SK-N-SH (cell line): ENCODE results near the gene CCDC88C.

ENCODE experiments used
- ELF1 ChIP-seq: IDR thresholded peaks from 2 replicates; pipeline ENCODE4 v1.4.0; 2012
- GABPA ChIP-seq: IDR thresholded peaks from 2 replicates; pipeline ENCODE4 v1.4.0; 2012; ENCODE audit warnings: low read depth, mild to moderate bottlenecking
- NFIC ChIP-seq: IDR thresholded peaks from 2 replicates; pipeline ENCODE4 v1.4.0; 2012; ENCODE audit warnings: borderline replicate concordance
- RFX5 ChIP-seq: IDR thresholded peaks from 2 replicates; pipeline ENCODE4 v1.6.1; 2012; ENCODE audit warnings: mild to moderate bottlenecking, improper control_type of control experiment, low read length
- TF ChIP-seq, protein P1 (sequence below): fragments of 200-600 bp; sonication (generic); IDR thresholded peaks from 2 replicates; pipeline ENCODE4 v1.6.1; 2017; ENCODE audit warnings: antibody characterized with exemption, mild to moderate bottlenecking, moderate library complexity
- TF ChIP-seq, protein P2 (sequence below): IDR thresholded peaks from 2 replicates; pipeline ENCODE4 v1.4.0; 2012; ENCODE audit warnings: low read depth

DNA sequence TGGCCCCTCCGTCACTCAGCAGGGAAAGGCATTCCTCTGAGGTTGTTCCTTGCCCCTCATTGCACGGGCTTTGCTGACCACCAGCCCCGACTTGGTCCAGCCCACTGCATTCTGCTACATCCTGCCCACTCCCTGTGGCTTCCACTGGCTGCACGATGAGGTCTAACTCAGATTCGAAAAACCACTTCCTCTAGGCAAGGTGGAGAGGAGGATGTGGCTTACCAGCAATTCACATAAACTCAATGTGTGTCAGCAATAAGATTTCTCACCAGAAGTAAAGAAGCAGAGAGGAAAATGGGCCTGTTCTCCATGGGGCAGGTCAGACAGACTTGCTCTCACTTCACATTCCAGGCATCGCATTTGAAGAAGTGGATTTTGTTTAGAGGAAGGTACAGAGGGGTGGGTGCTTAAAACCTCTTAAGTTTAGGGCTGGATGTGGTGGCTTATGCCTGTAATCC lies 187.8 kb downstream of the CCDC88C start:
- TF ChIP-seq, protein P1, sequence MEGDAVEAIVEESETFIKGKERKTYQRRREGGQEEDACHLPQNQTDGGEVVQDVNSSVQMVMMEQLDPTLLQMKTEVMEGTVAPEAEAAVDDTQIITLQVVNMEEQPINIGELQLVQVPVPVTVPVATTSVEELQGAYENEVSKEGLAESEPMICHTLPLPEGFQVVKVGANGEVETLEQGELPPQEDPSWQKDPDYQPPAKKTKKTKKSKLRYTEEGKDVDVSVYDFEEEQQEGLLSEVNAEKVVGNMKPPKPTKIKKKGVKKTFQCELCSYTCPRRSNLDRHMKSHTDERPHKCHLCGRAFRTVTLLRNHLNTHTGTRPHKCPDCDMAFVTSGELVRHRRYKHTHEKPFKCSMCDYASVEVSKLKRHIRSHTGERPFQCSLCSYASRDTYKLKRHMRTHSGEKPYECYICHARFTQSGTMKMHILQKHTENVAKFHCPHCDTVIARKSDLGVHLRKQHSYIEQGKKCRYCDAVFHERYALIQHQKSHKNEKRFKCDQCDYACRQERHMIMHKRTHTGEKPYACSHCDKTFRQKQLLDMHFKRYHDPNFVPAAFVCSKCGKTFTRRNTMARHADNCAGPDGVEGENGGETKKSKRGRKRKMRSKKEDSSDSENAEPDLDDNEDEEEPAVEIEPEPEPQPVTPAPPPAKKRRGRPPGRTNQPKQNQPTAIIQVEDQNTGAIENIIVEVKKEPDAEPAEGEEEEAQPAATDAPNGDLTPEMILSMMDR, result no peak
- TF ChIP-seq, protein P2, sequence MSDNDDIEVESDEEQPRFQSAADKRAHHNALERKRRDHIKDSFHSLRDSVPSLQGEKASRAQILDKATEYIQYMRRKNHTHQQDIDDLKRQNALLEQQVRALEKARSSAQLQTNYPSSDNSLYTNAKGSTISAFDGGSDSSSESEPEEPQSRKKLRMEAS, result no peak
- TF ChIP-seq GABPA (no peak), RFX5 (no peak), NFIC (no peak), ELF1 (no peak)
